Brain microvascular endothelial cell (primary cell): Measurements from ENCODE around the gene ALG9.

Source experiments
- DNase-seq: peaks from one replicate; pipeline ENCODE4 v3.0.0-alpha.2; 2020
- H3K27ac ChIP-seq: fragments of 250-450 bp; sonication (Bioruptor Pico); 2 replicates; pipeline ENCODE4 v1.5.1; 2020; ENCODE audit warnings: mild to moderate bottlenecking, moderate library complexity
- H3K27me3 ChIP-seq: fragments of 250-450 bp; sonication (Bioruptor Pico); replicated peaks from 2 replicates; pipeline ENCODE4 v1.5.1; 2020; ENCODE audit warnings: mild to moderate bottlenecking
- H3K36me3 ChIP-seq: fragments of 250-450 bp; sonication (Bioruptor Pico); replicated peaks from 2 replicates; pipeline ENCODE4 v1.5.1; 2020; ENCODE audit warnings: mild to moderate bottlenecking
- H3K4me3 ChIP-seq: 2 replicates; pipeline ENCODE4 v1.5.1; 2011; ENCODE audit warnings: low read depth, mild to moderate bottlenecking, control low read depth, low read length, moderate library complexity
- in situ Hi-C: cut with HindIII; loops from 2 replicates; pipeline ENCODE4 v1.10.0; 2017; ENCODE audit warnings: low sequenced_read_pairs, low pct_ligation_motif_present
- TF ChIP-seq, protein P1 (sequence below): IDR thresholded peaks from 2 replicates; pipeline ENCODE4 v1.5.1; 2011; ENCODE audit warnings: low read depth, mild to moderate bottlenecking, moderate library complexity, low read length, control low read depth, inconsistent platforms; ENCODE audit errors: missing control alignments

The ALG9 gene

GRCh38 chr11:111811445-111811844, 59.9 kb downstream of the ALG9 start:
- Histone ChIP-seq H3K4me3 (no peak overlapping the region), H3K27me3 (no peaks in the 10 kb centered on the region)
- in situ Hi-C loops: no loop called here

GRCh38 chr11:111808834-111809233, 62.5 kb downstream of the ALG9 start:
- no peak overlapping the region for H3K4me3 ChIP-seq
- in situ Hi-C loops: no loop called here
- peaks cover 6% of the 10 kb centered on the region for H3K36me3 ChIP-seq
- no peaks in the 10 kb centered on the region for H3K27me3 ChIP-seq
- no peak overlapping the region for H3K27ac ChIP-seq
- TF ChIP-seq, protein P1, sequence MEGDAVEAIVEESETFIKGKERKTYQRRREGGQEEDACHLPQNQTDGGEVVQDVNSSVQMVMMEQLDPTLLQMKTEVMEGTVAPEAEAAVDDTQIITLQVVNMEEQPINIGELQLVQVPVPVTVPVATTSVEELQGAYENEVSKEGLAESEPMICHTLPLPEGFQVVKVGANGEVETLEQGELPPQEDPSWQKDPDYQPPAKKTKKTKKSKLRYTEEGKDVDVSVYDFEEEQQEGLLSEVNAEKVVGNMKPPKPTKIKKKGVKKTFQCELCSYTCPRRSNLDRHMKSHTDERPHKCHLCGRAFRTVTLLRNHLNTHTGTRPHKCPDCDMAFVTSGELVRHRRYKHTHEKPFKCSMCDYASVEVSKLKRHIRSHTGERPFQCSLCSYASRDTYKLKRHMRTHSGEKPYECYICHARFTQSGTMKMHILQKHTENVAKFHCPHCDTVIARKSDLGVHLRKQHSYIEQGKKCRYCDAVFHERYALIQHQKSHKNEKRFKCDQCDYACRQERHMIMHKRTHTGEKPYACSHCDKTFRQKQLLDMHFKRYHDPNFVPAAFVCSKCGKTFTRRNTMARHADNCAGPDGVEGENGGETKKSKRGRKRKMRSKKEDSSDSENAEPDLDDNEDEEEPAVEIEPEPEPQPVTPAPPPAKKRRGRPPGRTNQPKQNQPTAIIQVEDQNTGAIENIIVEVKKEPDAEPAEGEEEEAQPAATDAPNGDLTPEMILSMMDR: no peak
- DNase-seq: no peak

More at GRCh38 chr11:111811445-111811844, 59.9 kb downstream of the ALG9 start:
- no peak for DNase-seq
- no peaks in the 10 kb centered on the region for H3K36me3 ChIP-seq
- H3K27ac ChIP-seq: no peak overlapping the region
- TF ChIP-seq, protein P1: no peak

- no peak overlapping the region for H3K4me3 ChIP-seq
- DNase-seq: no peak
- TF ChIP-seq, protein P1: no peak
- H3K27me3 ChIP-seq: no peaks in the 10 kb centered on the region
- in situ Hi-C loops: no loop called here
- peaks cover 6% of the 10 kb centered on the region for H3K36me3 ChIP-seq
- H3K27ac ChIP-seq: no peak overlapping the region
Measured at GRCh38 chr11:111808063-111808588, 63.3 kb downstream of the ALG9 start.

DNA sequence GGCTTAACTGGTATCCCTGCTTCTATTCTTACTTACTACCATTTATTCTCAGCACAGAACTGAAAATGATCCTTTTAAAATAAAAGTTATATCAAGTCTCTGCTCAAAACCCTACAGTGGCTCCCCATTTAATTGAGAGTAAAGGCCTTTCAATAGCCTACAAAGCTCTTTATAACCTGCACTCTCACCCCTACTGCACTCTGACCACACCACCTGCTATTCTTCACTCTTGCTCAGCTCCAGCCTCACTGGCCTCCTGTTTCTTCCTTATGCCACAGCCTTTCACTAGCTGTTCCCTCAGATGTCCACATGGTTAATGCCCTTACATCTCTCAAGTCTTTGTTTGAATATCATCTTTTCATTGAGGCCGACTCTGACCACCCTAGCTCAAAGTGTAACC, 64.3 kb downstream of the ALG9 start:
- in situ Hi-C loops: no loop called here
- Histone ChIP-seq H3K4me3 (no peak overlapping the region), H3K36me3 (peaks cover 6% of the 10 kb centered on the region)

DNA sequence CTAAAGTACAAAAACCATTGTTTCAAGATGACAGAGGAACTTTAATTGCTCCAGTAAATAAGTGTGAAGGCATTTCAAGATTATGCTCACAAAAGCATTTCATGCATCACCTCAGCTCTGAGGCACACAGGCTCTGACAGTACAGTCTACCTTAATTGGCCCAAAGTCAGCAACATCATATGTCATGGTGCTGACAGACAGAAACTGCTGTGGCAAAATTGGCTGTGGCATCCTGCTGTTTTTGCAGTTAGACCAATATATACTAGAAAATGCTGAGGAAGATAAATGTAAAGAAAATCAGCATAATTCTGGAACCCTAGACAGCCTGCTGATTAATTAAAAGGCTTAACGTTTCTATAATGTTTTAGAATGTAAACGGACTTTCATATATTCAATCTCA, 70.2 kb downstream of the ALG9 start:
- DNase-seq: no peak
- in situ Hi-C loops: no loop called here
- TF ChIP-seq, protein P1: no peak

More for the DNA sequence above, 64.3 kb downstream of the ALG9 start:
- Histone ChIP-seq H3K27me3 (no peaks in the 10 kb centered on the region), H3K27ac (no peak overlapping the region)
- no peak for DNase-seq
- TF ChIP-seq, protein P1: no peak

DNA sequence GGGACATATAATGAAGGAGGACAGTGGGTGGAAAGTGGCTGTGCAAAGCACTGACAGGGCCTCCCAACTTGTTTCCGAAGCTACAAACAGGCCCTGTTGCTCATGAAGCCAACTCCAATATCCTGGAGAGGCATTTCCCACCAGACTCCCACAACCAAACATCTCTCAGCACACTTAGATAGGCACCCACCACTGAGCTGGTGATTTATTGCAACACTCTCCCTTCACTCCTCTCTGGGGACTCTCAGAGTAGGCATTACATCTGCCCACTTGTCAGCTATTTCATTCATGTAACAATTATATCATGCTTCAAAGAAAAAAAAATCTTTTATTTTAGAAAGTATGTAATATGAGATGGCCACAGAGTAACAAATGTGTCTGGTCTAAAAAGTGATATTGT, 73.1 kb downstream of the ALG9 start:
- no peak for DNase-seq
- Histone ChIP-seq H3K36me3 (no peaks in the 10 kb centered on the region), H3K4me3 (no peak overlapping the region), H3K27me3 (no peaks in the 10 kb centered on the region), H3K27ac (no peak overlapping the region)
- in situ Hi-C loops: no loop called here
- TF ChIP-seq, protein P1: no peak

More for the DNA sequence above, 70.2 kb downstream of the ALG9 start:
- no peaks in the 10 kb centered on the region for H3K27me3 ChIP-seq
- H3K36me3 ChIP-seq: peaks cover 6% of the 10 kb centered on the region
- H3K4me3 ChIP-seq: no peak overlapping the region
- H3K27ac ChIP-seq: no peak overlapping the region
